SK-N-SH (cell line): ENCODE results near the gene NLK. TPM values are rescaled to one million over a fixed set of nuclear protein-coding genes. Genes with fewer than 3 reads are reported as not detected.
A peak's percentile ranks its signal among the peaks of the same experiment; 100 is the strongest.

Experiments used
- CTCF ChIA-PET: fragments of 300-600, 350-600 bp; formaldehyde crosslinking; extraction: SDS; loops from one replicate; lab custom pipeline; 2021; lab: Yijun Ruan, JAX
- POLR2A ChIA-PET: fragments of 350-600 bp; sonication (Branson Sonifier 250); formaldehyde crosslinking; extraction: SDS; loops from one replicate; lab custom pipeline; 2020; ENCODE audit warnings: antibody characterized with exemption, inconsistent platforms; lab: Yijun Ruan, JAX
- DNase-seq: peaks from one replicate; pipeline ENCODE4 v3.0.0; 2012
- H2AFZ ChIP-seq: fragments of 200-600 bp; sonication (generic); 2 replicates; pipeline ENCODE4 v1.8.1; 2016; ENCODE audit warnings: antibody characterized with exemption, mild to moderate bottlenecking, low read depth
- H3F3A ChIP-seq: fragments of 200-600 bp; sonication (generic); replicated peaks from 2 replicates; pipeline ENCODE3; 2016; ENCODE audit warnings: antibody characterized with exemption, mild to moderate bottlenecking; ENCODE audit not compliant: insufficient read depth
- H3K27ac ChIP-seq, 2 experiments: fragments of 200-500 bp in 1 of 2; fragments of 200-600 bp in 1 of 2; sonication (Bioruptor generic) in 1 of 2; sonication (generic), shearing (Covaris generic) in 1 of 2; 2 replicates each; pipeline versions ENCODE4 v1.5.1 to v1.6.1; 2014 to 2016; ENCODE audit warnings: low read depth in 2 of 2, inconsistent platforms in 1 of 2, low read length in 1 of 2, mild to moderate bottlenecking in 1 of 2, mixed read lengths in 1 of 2
- H3K27me3 ChIP-seq: fragments of 200-600 bp; sonication (generic), shearing (Covaris generic); 2 replicates; pipeline ENCODE4 v1.6.1; 2016; ENCODE audit warnings: mixed run types; ENCODE audit not compliant: insufficient read depth
- H3K36me3 ChIP-seq, 2 experiments: fragments of 200-500 bp in 1 of 2; fragments of 200-600 bp in 1 of 2; sonication (Bioruptor generic) in 1 of 2; sonication (generic) in 1 of 2; replicated peaks in 1 of 2; 2 replicates each; pipeline versions ENCODE3 to v1.5.1; 2014 to 2016; ENCODE audit warnings: low read length in 1 of 2, mild to moderate bottlenecking in 1 of 2; ENCODE audit not compliant: insufficient read depth in 2 of 2, control insufficient read depth in 1 of 2
- H3K4me1 ChIP-seq, 2 experiments: fragments of 200-500 bp in 1 of 2; fragments of 200-600 bp in 1 of 2; sonication (Bioruptor generic) in 1 of 2; sonication (generic), shearing (Covaris generic) in 1 of 2; 2 replicates each; pipeline versions ENCODE4 v1.5.1 to v1.6.1; 2014 to 2016; ENCODE audit warnings: low read depth in 1 of 2, low read length in 1 of 2, mixed run types in 1 of 2; ENCODE audit not compliant: insufficient read depth in 2 of 2, control insufficient read depth in 1 of 2
- H3K4me2 ChIP-seq: fragments of 200-600 bp; sonication (generic), shearing (Covaris generic); 2 replicates; pipeline ENCODE4 v1.6.1; 2017; ENCODE audit warnings: mixed run types
- H3K4me3 ChIP-seq, 2 experiments: fragments of 200-500 bp in 1 of 2; fragments of 200-600 bp in 1 of 2; sonication (Bioruptor generic) in 1 of 2; sonication (generic), shearing (Covaris generic) in 1 of 2; 2 replicates each; pipeline versions ENCODE4 v1.5.1 to v1.8.1; 2014 to 2016; ENCODE audit warnings: low read depth in 2 of 2, inconsistent platforms in 1 of 2, low read length in 1 of 2, mild to moderate bottlenecking in 1 of 2, mixed read lengths in 1 of 2, moderate library complexity in 1 of 2
- H3K79me2 ChIP-seq: fragments of 200-600 bp; sonication (generic); 2 replicates; pipeline ENCODE4 v1.8.1; 2017; ENCODE audit warnings: mild to moderate bottlenecking; ENCODE audit not compliant: insufficient read depth
- H3K9ac ChIP-seq: fragments of 200-600 bp; sonication (generic); 2 replicates; pipeline ENCODE4 v1.6.1; 2017; ENCODE audit warnings: mixed run types
- H3K9me2 ChIP-seq: fragments of 200-600 bp; sonication (generic); 2 replicates; pipeline ENCODE4 v1.6.1; 2017; ENCODE audit warnings: mixed run types
- H3K9me3 ChIP-seq: fragments of 200-600 bp; sonication (generic); 2 replicates; pipeline ENCODE4 v1.6.1; 2017; ENCODE audit warnings: mixed run types, mild to moderate bottlenecking, moderate library complexity
- H4K20me1 ChIP-seq: fragments of 200-600 bp; sonication (generic); 2 replicates; pipeline ENCODE4 v1.6.1; 2017; ENCODE audit warnings: mild to moderate bottlenecking, mixed run types; ENCODE audit not compliant: insufficient read depth
- CHD2 ChIP-seq: fragments of 150-350 bp; IDR thresholded peaks from 2 replicates; pipeline ENCODE4 v1.6.1; 2018; ENCODE audit warnings: low read length; ENCODE audit not compliant: partially characterized antibody
- EP300 ChIP-seq, 2 experiments: IDR thresholded peaks; 2 replicates each; pipeline versions ENCODE4 v1.4.0 to v1.6.1; 2012; ENCODE audit warnings: borderline replicate concordance in 1 of 2, low read depth in 1 of 2, low read length in 1 of 2
- EZH2phosphoT487 ChIP-seq: fragments of 200-600 bp; sonication (generic); IDR thresholded peaks from 2 replicates; pipeline ENCODE4 v1.6.1; 2017; ENCODE audit warnings: low read depth, mixed run types, mild to moderate bottlenecking, antibody characterized with exemption, moderate library complexity, borderline replicate concordance
- FOXJ3 ChIP-seq: sonication (generic); formaldehyde crosslinking; IDR thresholded peaks from 2 replicates; pipeline ENCODE4 v1.5.1; 2020; ENCODE audit warnings: mild to moderate bottlenecking, missing genetic modification reagents
- GABPA ChIP-seq: IDR thresholded peaks from 2 replicates; pipeline ENCODE4 v1.4.0; 2012; ENCODE audit warnings: low read depth, mild to moderate bottlenecking
- GATA2 ChIP-seq: sonication (generic); formaldehyde crosslinking; IDR thresholded peaks from 2 replicates; pipeline ENCODE4 v1.5.0; 2020; ENCODE audit warnings: mild to moderate bottlenecking, missing genetic modification reagents
- MAX ChIP-seq: IDR thresholded peaks from 2 replicates; pipeline ENCODE4 v1.4.0; 2012; ENCODE audit warnings: low read depth
- MEF2A ChIP-seq: IDR thresholded peaks from 2 replicates; pipeline ENCODE4 v1.4.0; 2012; ENCODE audit warnings: low read depth, borderline replicate concordance
- MXI1 ChIP-seq: IDR thresholded peaks from 2 replicates; pipeline ENCODE4 v1.6.1; 2012; ENCODE audit warnings: mild to moderate bottlenecking, low read depth, low read length, improper control_type of control experiment
- PBX3 ChIP-seq: IDR thresholded peaks from 2 replicates; pipeline ENCODE4; 2012
- POLR2AphosphoS5 ChIP-seq: IDR thresholded peaks from 2 replicates; pipeline ENCODE4 v1.6.1; 2012; ENCODE audit warnings: low read depth, low read length
- RAD21 ChIP-seq: IDR thresholded peaks from 2 replicates; pipeline ENCODE4 v1.6.1; 2012; ENCODE audit warnings: mild to moderate bottlenecking, low read length
- RCOR1 ChIP-seq: fragments of 150-350 bp; IDR thresholded peaks from 2 replicates; pipeline ENCODE4 v1.6.1; 2017; ENCODE audit warnings: antibody characterized with exemption, low read length
- RXRA ChIP-seq: IDR thresholded peaks from 2 replicates; pipeline ENCODE4 v1.4.0; 2012; ENCODE audit warnings: low read depth, mild to moderate bottlenecking, borderline replicate concordance
- SIN3A ChIP-seq: IDR thresholded peaks from 2 replicates; pipeline ENCODE4 v1.6.1; 2012; ENCODE audit warnings: low read depth, mild to moderate bottlenecking, low read length, moderate library complexity, borderline replicate concordance
- SMC3 ChIP-seq: IDR thresholded peaks from 2 replicates; pipeline ENCODE4 v1.6.1; 2012; ENCODE audit warnings: low read depth, low read length, improper control_type of control experiment
- TCF12 ChIP-seq: IDR thresholded peaks from 2 replicates; pipeline ENCODE4 v1.4.0; 2012
- TEAD4 ChIP-seq: IDR thresholded peaks from 2 replicates; pipeline ENCODE4 v1.4.0; 2012; ENCODE audit warnings: mild to moderate bottlenecking, borderline replicate concordance; ENCODE audit not compliant: insufficient read depth
- USF1 ChIP-seq: IDR thresholded peaks from 2 replicates; pipeline ENCODE4 v1.4.0; 2012; ENCODE audit warnings: low read depth, borderline replicate concordance
- USF2 ChIP-seq: fragments of 150-350 bp; IDR thresholded peaks from 2 replicates; pipeline ENCODE4 v1.6.1; 2017; ENCODE audit warnings: antibody characterized with exemption, low read length, low read depth, borderline replicate concordance
- YY1 ChIP-seq: IDR thresholded peaks from 2 replicates; pipeline ENCODE4 v1.4.0; 2012; ENCODE audit warnings: low read depth, mild to moderate bottlenecking
- WGBS: methylation state at CpG from one replicate; pipeline ENCODE4 v1.1.6; 2017; ENCODE audit warnings: low lambda C conversion rate; 5-methylcytosine and 5-hydroxymethylcytosine counted together
- polyA plus RNA-seq, 3 experiments: library from polyadenylated mRNA; depleted of rRNA; stranded (reverse); fragments of >200 nt; gene quantifications; 2 replicates each; pipeline ENCODE4 v1.2.3, GENCODE V29; 2012

Gene NLK
- polyA plus RNA-seq, 1 of the 3 experiments (the other 2 are of a cell fraction), result 12.3 TPM

GRCh38 chr17:28187931-28188330 is 145.5 kb downstream of the NLK start:
- Histone ChIP-seq H4K20me1 (no peaks in the 10 kb centered on the region), H3K36me3 (peaks cover 14 to 49% of the 10 kb centered on the region in 2 experiments), H3K9me2 (no peaks in the 10 kb centered on the region), H3K27ac (peak overlapping the region in 1 of 2 experiments; percentile 88; a peak in 2 of 4 replicates), H3K4me2 (no peak overlapping the region), H3K27me3 (no peaks in the 10 kb centered on the region), H2AFZ (no peak overlapping the region), H3K9me3 (no peaks in the 10 kb centered on the region), H3F3A (no peaks in the 10 kb centered on the region), H3K9ac (no peak overlapping the region), H3K79me2 (no peaks in the 10 kb centered on the region), H3K4me1 (peaks cover 0 to 24% of the 10 kb centered on the region in 2 experiments; a peak in 2 of 4 replicates), H3K4me3 (no peak overlapping the region)
- WGBS, result 96% methylated on average over 2 of the region's 2 CpGs
- TF ChIP-seq POLR2AphosphoS5 (no peak), SMC3 (no peak), USF2 (no peak), GATA2 (CRISPR knock-in tag) (no peak), PBX3 (no peak), TCF12 (no peak), YY1 (no peak)
- DNase-seq, result no peak
- ChIA-PET POLR2A (no interaction called here), CTCF (no interaction called here)

GRCh38 chr17:28188841-28189263 is 146.4 kb downstream of the NLK start:
- CTCF ChIA-PET, result interaction anchor here (0.9 kb wide), 1 partner anchor 142 kb away, joined by 3 read pairs; no protein-coding TSS in a partner anchor
- no peaks in the 10 kb centered on the region for H4K20me1 ChIP-seq
- peak overlapping the region in 1 of 2 experiments; percentile 88; a peak in 2 of 4 replicates for H3K27ac ChIP-seq
- H3K9me2 ChIP-seq, result no peaks in the 10 kb centered on the region
- DNase-seq, result peak; percentile 50
- 71% methylated on average over 1 of the region's 1 CpG for WGBS
- TF ChIP-seq TCF12 (no peak), EZH2phosphoT487 (no peak), GATA2 (CRISPR knock-in tag) (peak; percentile 73), RAD21 (no peak), RXRA (no peak), MEF2A (no peak), TEAD4 (no peak), EP300 (IDR thresholded peaks at IDR 0.05; ENCODE audit: borderline replicate concordance in 1 of 2, low read depth in 1 of 2, low read length in 1 of 2) (peak in 1 of 2 experiments; percentile 84; a peak in 2 of 4 replicates), USF2 (no peak), SIN3A (no peak), MXI1 (peak; percentile 72; the same call in 1 of the 2 replicates), USF1 (no peak), RCOR1 (no peak; the same call in 1 of the 2 replicates), GABPA (no peak), MAX (no peak), PBX3 (no peak), SMC3 (no peak), CHD2 (peak; percentile 64), FOXJ3 (CRISPR knock-in tag) (peak; percentile 34)
- no peaks in the 10 kb centered on the region for H3F3A ChIP-seq
- H3K4me3 ChIP-seq, result no peak overlapping the region
- peaks cover 0 to 24% of the 10 kb centered on the region in 2 experiments; a peak in 2 of 4 replicates for H3K4me1 ChIP-seq
- peaks cover 22 to 52% of the 10 kb centered on the region in 2 experiments for H3K36me3 ChIP-seq
- no peaks in the 10 kb centered on the region for H3K27me3 ChIP-seq
- no peak overlapping the region for H2AFZ ChIP-seq
- no peaks in the 10 kb centered on the region for H3K9me3 ChIP-seq
- H3K9ac ChIP-seq, result no peak overlapping the region
- POLR2A ChIA-PET, result interaction anchor here (0.7 kb wide), 1 partner anchor 15 kb away, joined by 3 read pairs; no protein-coding TSS in a partner anchor
- no peaks in the 10 kb centered on the region for H3K79me2 ChIP-seq
- H3K4me2 ChIP-seq, result no peak overlapping the region
